K562 treated with DMSO at 1 percent for 4 hours (cell line): ENCODE results near the gene PABPC1L. TPM values are rescaled to one million over a fixed set of nuclear protein-coding genes. Genes with fewer than 3 reads are reported as not detected.

ENCODE experiments used
- total RNA-seq: library from RNA; unstranded; fragments of 300-600 nt; gene quantifications from 2 replicates; pipeline ENCODE4 v1.2.3, GENCODE V29; 2022; ENCODE audit not compliant: insufficient read depth

PABPC1L gene
- total RNA-seq, result 39.7 and 48.7 TPM in 2 replicates

DNA sequence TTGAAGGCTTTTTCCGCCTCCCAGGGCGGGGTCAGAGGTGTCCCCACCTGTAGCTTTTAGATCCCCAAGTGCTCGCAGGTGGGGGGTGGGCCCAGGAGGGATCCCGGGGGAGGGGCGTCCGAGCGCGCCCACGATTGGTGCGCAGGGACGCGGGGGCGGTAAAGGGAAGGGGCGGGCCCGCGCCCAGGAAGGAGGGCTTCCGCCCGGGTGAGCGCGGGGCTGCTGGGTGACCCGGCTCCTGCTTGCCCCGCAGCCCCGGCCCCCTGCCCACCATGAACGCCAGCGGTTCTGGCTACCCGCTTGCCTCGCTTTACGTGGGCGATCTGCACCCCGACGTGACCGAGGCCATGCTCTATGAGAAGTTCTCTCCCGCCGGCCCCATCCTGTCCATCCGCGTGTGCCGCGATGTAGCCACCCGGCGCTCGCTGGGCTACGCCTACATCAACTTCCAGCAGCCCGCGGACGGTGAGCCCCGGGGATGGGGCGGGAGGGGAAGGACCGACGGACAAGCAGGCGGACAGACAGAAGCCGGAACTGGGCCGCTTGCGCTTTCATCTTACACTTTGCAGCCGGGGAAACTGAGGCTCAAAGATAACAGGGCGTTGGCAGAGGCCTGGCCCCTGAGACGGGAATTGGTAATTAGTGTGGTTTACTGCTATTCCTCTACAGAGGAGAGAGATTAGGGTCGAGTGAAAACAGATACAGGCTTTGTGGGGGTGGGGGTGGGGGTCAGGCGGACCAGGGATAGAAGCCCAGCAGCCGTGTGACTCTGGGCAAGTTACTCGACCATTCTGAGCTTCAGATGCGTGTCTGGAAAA lies at the start of gene PABPC1L:
Gene PABPC1L, plus strand, starts transcription at position 189 of the 818 bp plus-strand sequence. Its CDS starts 84 bp downstream, at position 273.

DNA sequence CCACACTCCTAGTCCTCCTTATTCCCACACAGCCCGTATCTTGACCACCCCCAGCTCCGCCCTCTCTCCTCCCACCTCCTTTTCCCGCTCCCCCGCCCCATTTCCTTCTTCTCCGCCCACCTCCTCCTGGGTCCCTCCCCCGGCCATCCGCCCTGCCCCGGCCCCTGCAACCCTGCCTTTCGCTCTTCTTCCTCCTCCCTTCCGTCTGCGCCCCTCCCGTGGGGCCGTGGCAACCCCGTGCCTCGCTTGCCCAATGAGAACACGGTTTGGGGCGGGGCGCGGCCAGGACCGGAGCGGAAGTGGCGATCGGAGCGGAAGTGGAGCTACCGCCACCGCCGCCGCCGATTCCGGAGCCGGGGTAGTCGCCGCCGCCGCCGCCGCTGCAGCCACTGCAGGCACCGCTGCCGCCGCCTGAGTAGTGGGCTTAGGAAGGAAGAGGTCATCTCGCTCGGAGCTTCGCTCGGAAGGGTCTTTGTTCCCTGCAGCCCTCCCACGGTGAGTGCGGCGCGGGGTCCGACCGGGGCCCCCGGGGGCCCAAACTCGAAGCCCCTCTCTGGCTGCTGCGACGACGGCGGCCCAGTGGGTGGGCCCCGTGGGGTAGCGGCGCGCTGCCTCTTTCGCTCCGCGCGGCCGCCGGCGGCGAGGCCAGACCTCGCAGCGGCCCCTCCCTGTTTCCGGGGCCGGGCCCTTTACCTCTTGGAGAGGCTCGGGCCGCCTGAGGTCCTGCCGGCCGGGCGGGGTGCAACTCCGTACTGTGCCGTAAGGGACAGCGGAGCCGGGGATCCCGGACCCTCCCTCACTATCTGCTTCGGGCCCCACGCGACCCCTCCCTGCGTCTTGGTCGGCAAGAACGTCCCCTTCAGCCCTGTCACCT lies 24.2 kb upstream of the PABPC1L start, which contains the start of gene YWHAB:
Gene YWHAB, plus strand, starts transcription at position 314 of the 874 bp plus-strand sequence. CDS start 15,829 bp downstream, outside the sequence.

DNA sequence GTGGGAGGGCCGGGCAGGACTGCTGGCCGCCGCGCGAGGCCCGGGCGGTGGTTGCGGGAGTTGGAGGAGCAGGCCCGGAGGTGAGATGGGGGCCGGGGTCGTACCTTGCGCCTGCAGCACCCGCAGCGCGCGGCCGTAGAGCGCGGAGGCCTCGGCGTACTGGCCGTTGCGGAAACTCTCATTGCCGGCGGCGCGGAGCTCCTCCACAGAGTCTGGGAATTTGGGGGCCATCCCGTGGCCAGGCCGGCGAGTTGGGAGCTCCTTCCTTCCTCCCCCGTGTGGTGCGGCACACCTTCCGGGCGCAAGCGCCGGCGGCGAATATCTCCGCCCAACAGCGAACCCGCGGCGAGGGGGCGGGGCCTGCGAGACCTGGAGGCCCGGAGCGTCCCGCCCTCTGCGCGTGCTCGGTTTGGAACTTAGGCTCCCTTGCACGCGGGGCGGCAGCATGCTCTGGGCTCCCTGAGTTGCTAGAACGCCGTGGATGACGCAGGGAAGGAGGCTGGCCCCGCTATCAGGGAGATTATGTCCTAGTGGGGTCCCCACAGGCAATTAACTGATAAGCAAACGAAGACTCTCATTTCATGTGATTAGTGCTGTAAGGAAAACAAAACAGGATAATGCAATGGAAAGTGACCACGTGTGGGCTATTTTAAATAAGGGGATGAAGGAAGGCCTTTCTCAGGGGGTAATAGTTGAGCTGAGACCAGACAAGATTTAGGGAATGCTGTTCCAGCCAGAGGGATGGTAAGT lies 50.4 kb downstream of the PABPC1L start, which contains the start of gene TOMM34:
Gene TOMM34, minus strand, starts transcription at position 295 of the 750 bp plus-strand sequence. Its CDS starts 64 bp downstream, at position 231.

DNA sequence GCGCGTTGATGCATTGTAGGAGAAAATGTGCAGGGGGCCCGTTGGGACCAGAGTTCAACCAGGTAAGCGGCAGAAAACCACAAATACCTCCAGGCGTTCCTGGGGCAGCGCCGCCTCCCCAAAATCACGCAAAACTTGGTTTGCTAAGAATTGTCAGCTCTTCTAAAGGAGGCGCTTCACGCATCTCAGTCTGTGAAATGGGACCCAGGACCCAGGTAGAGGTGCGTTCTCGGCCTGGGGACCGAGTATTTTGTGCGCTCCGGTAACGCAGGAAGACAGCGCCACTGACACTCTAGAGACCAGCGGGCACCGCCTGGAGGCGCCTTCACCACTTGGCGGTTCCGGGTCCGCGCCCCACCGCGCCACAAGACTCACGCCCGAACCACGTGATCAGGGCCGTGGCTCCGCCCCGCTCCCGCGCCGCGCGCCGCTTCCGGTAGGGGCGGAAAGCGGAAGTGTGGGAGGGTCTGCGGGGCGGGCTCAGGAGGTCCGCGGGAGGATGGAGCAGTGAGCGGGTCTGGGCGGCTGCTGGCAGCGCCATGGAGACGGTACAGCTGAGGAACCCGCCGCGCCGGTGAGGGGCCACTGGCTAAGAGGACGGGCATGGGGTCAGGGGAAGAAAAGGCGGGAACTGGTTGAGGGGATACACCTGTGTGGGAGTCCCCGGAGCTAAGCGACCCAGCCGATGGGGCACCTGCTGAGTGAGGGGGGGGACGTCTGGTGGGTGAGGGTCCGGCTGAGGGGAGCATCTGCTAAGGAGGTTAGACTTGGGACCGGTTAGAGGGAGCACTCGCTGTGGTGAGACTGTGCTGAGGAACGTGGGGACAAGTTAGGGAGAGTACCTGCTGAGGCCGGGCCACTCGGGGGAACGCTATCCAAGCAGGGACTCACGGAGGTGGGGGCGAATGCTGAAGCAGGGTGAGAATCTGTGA lies 56.4 kb downstream of the PABPC1L start, which contains the start of gene STK4:
Gene STK4, plus strand, starts transcription at position 483 of the 932 bp plus-strand sequence. Its CDS starts 57 bp downstream, at position 540.

Other genes starting within 250 kb of the PABPC1L start
- not detected in 2 replicates for gene CCN5, start 194.7 kb upstream of the PABPC1L start, total RNA-seq
- 0.23 and 1.3 TPM in 2 replicates for gene KCNK15, start 164.2 kb upstream of the PABPC1L start, total RNA-seq
- not detected in 2 replicates for gene RIMS4, start 99.5 kb upstream of the PABPC1L start, total RNA-seq
- 83.3 and 93.2 TPM in 2 replicates for gene YWHAB, start 24.4 kb upstream of the PABPC1L start, total RNA-seq
- 35.3 and 36.9 TPM in 2 replicates for gene TOMM34, start 50.3 kb downstream of the PABPC1L start, total RNA-seq
- 11.8 and 12.8 TPM in 2 replicates for gene STK4, start 56.5 kb downstream of the PABPC1L start, total RNA-seq
- gene KCNS1, start 191.1 kb downstream of the PABPC1L start, total RNA-seq, result not detected in 2 replicates
- gene WFDC5, start 205.1 kb downstream of the PABPC1L start, total RNA-seq, result not detected in 2 replicates
- not detected in 2 replicates for gene WFDC12, start 214.4 kb downstream of the PABPC1L start, total RNA-seq